RKO (cell line): ENCODE data around the gene IL20RA.

ENCODE experiments used
- DNase-seq: peaks from one replicate; pipeline ENCODE4 v3.0.0-alpha.2; 2016; ENCODE audit warnings: low spot score

Gene IL20RA

GRCh38 chr6:137045222-137045789 is 541 bp upstream of the IL20RA start:
- no peak for DNase-seq

GRCh38 chr6:137043710-137044365 is 927 bp downstream of the IL20RA start:
- DNase-seq: peak; percentile 56

GRCh38 chr6:137040393-137040792 is 4.4 kb downstream of the IL20RA start:
- no peak for DNase-seq

GRCh38 chr6:137039010-137039409 is 5.8 kb downstream of the IL20RA start:
- DNase-seq: no peak

GRCh38 chr6:137036566-137037300 is 8.0 kb downstream of the IL20RA start:
- no peak for DNase-seq

- no peak for DNase-seq
Measured at GRCh38 chr6:137033828-137034227, 10.9 kb downstream of the IL20RA start.

- no peak for DNase-seq
Measured at GRCh38 chr6:137031122-137031521, 13.6 kb downstream of the IL20RA start.

GRCh38 chr6:137028912-137029311 is 15.9 kb downstream of the IL20RA start:
- no peak for DNase-seq

- DNase-seq: no peak
Measured at GRCh38 chr6:137025786-137026730, 18.7 kb downstream of the IL20RA start.

- DNase-seq: no peak
Measured at GRCh38 chr6:137024237-137024990, 20.4 kb downstream of the IL20RA start.

GRCh38 chr6:137020776-137021175 is 24.0 kb downstream of the IL20RA start:
- DNase-seq: no peak

GRCh38 chr6:137019476-137020272 is 25.1 kb downstream of the IL20RA start:
- no peak for DNase-seq

GRCh38 chr6:137017081-137017480 is 27.7 kb downstream of the IL20RA start:
- no peak for DNase-seq

- no peak for DNase-seq
Measured at GRCh38 chr6:137016356-137016755, 28.4 kb downstream of the IL20RA start.

- no peak for DNase-seq
Measured at GRCh38 chr6:137015943-137016342, 28.8 kb downstream of the IL20RA start.

GRCh38 chr6:137013738-137014602 is 30.8 kb downstream of the IL20RA start:
- DNase-seq: peak; percentile 73

- no peak for DNase-seq
Measured at GRCh38 chr6:137013031-137013430, 31.7 kb downstream of the IL20RA start.

GRCh38 chr6:137011406-137011805 is 33.4 kb downstream of the IL20RA start:
- no peak for DNase-seq

GRCh38 chr6:137010128-137010718 is 34.5 kb downstream of the IL20RA start:
- no peak for DNase-seq
